ENCODE measurements around the gene VIPR2. TPM values are rescaled to one million over a fixed set of nuclear protein-coding genes. Genes with fewer than 3 reads are reported as not detected.

VIPR2 gene
- total RNA-seq, 4 donors from 2014 or later = 0.32 to 0.34 (median 0.32) TPM; not detected in 1

GRCh38 chr7:159040912-159041711 is 103.6 kb downstream of the VIPR2 start:
- H3K4me3 ChIP-seq (ENCODE audit: low read depth, poor library complexity, severe bottlenecking) = no peak overlapping the region
- intact Hi-C loops (cut with DNase I; ENCODE audit: low total_unique reads) = no loop called here
- TF ChIP-seq POLR2A (IDR thresholded peaks at IDR 0.05) (no peak), CTCF (IDR thresholded peaks at IDR 0.05) (no peak)
- WGBS, 2 donors = 89 to 90% methylated on average over 23 of the region's 24 CpGs
- DNase-seq (ENCODE audit: low spot score in 2 of 2) = peak in 1 of 2 donors; percentile 74

- 85 to 88% methylated on average over 10 of the region's 10 CpGs for WGBS, 2 donors
- DNase-seq (ENCODE audit: low spot score in 2 of 2) = peak in 1 of 2 donors; percentile 80
- TF ChIP-seq POLR2A (IDR thresholded peaks at IDR 0.05) (no peak), CTCF (IDR thresholded peaks at IDR 0.05) (no peak)
- H3K4me3 ChIP-seq (ENCODE audit: low read depth, poor library complexity, severe bottlenecking) = no peak overlapping the region
- intact Hi-C loops (cut with DNase I; ENCODE audit: low total_unique reads) = no loop called here
Measured at GRCh38 chr7:159040146-159040545, 104.5 kb downstream of the VIPR2 start.

GRCh38 chr7:159039716-159040115 is 105.0 kb downstream of the VIPR2 start:
- 87 to 90% methylated on average over 14 of the region's 14 CpGs for WGBS, 2 donors
- no peak overlapping the region for H3K4me3 ChIP-seq (ENCODE audit: low read depth, poor library complexity, severe bottlenecking)
- TF ChIP-seq POLR2A (IDR thresholded peaks at IDR 0.05) (no peak), CTCF (IDR thresholded peaks at IDR 0.05) (no peak)
- intact Hi-C loops (cut with DNase I; ENCODE audit: low total_unique reads) = no loop called here
- DNase-seq (ENCODE audit: low spot score in 2 of 2) = peak in 1 of 2 donors; percentile 21

GRCh38 chr7:159038066-159038465 is 106.6 kb downstream of the VIPR2 start:
- DNase-seq (ENCODE audit: low spot score in 2 of 2) = peak in 1 of 2 donors; percentile 36
- WGBS, 2 donors = 77% methylated on average over 10 of the region's 10 CpGs
- intact Hi-C loops (cut with DNase I; ENCODE audit: low total_unique reads) = no loop called here
- H3K4me3 ChIP-seq (ENCODE audit: low read depth, poor library complexity, severe bottlenecking) = no peak overlapping the region
- TF ChIP-seq POLR2A (IDR thresholded peaks at IDR 0.05) = no peak
- no peak for TF ChIP-seq CTCF (IDR thresholded peaks at IDR 0.05)

- H3K4me3 ChIP-seq (ENCODE audit: low read depth, poor library complexity, severe bottlenecking) = no peak overlapping the region
- intact Hi-C loops (cut with DNase I; ENCODE audit: low total_unique reads) = no loop called here
- peak in 1 of 2 donors; percentile 54 for DNase-seq (ENCODE audit: low spot score in 2 of 2)
- WGBS, 2 donors = 74 to 79% methylated on average over 21 of the region's 21 CpGs
- TF ChIP-seq POLR2A (IDR thresholded peaks at IDR 0.05) (no peak), CTCF (IDR thresholded peaks at IDR 0.05) (no peak)
Measured at GRCh38 chr7:159036916-159037605, 107.6 kb downstream of the VIPR2 start.
